ENCODE data around the gene NSMF.

NSMF gene

DNA sequence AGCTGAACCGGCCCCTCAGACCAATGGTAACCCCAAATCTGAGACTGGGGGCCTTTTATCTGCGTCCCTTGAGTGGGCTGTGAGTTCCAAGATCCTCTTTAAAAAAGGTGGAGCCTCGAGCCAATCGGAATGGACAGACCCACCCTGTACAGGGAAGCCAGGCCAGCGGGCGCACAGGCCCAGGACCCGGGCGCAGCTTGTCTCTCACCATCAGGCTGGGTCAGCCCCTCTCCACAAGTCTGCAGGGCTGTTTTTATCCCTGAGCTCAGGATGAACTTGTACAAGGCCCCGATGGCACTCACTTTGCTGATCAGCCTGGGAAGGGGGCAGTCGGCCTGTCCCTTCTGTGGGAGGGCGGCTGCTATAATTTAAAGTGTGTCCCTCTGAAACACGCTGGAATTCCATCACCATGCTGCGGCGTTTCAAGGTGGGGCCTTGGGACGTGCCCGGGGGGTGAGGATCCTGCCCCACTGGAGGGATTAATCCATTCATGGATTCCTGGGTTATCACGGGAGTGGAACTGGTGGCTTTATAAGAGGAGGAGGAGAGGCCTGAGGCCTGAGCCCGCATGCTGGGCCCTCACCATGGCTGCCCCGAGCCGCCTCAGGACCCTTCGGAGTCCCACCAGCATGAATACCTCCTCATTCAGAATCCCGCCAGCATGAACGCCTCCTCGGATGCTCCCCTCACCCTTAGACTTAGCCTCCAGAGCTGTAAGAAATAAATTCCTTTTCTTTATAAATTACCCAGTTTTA, 50.3 kb downstream of the NSMF start:
- H3K27ac Mint-ChIP-seq = peak overlapping the region; percentile 37 to 71 (median 46)
- H3K4me1 Mint-ChIP-seq = peaks cover 10% of the 10 kb centered on the region
- H3K27me3 Mint-ChIP-seq (ENCODE audit: low read depth) = no peaks in the 10 kb centered on the region
- TF ChIP-seq, protein P1, sequence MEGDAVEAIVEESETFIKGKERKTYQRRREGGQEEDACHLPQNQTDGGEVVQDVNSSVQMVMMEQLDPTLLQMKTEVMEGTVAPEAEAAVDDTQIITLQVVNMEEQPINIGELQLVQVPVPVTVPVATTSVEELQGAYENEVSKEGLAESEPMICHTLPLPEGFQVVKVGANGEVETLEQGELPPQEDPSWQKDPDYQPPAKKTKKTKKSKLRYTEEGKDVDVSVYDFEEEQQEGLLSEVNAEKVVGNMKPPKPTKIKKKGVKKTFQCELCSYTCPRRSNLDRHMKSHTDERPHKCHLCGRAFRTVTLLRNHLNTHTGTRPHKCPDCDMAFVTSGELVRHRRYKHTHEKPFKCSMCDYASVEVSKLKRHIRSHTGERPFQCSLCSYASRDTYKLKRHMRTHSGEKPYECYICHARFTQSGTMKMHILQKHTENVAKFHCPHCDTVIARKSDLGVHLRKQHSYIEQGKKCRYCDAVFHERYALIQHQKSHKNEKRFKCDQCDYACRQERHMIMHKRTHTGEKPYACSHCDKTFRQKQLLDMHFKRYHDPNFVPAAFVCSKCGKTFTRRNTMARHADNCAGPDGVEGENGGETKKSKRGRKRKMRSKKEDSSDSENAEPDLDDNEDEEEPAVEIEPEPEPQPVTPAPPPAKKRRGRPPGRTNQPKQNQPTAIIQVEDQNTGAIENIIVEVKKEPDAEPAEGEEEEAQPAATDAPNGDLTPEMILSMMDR (IDR thresholded peaks at IDR 0.05; ENCODE audit: unreplicated experiment in 3 of 3) = no peak
- H3K9me3 Mint-ChIP-seq = no peaks in the 10 kb centered on the region
- no peaks in the 10 kb centered on the region for H3K36me3 Mint-ChIP-seq (ENCODE audit: low read depth)
- no peak overlapping the region for H3K4me3 Mint-ChIP-seq

DNA sequence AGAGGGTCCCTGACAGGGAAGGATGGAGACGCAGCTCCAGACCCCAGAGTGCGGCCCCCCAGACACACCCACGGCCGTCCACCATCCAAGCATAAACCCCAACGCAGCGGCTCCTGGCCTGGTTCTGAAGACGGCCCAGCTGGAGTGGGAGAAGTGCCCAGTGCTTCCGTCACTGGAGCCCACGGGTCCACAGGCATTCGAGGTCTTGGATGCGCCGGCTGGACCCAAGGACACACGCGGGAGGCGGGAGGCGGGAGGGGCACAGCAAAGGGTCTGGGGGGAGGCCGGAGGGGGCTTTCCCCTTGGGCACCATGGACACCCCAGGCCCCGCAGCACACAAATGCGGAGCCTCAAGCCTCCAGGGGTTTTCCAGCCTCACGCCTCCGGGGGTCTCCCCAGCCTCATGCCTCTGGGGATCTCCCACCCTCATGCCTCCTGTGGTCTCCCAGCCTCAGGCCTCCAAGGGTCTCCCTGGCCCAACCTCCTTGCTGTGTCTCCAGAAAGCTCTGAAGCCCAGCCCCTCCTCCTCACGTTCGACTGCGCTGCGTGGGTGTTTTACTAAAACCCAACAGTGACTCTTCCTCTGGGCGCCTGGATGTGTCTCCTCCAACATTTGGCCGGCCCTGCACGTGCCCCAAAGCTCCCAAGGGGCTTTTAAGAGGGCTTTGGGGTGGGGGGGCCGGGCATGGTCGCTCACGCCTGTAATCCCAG, 51.4 kb downstream of the NSMF start:
- H3K27ac Mint-ChIP-seq = no peak overlapping the region
- TF ChIP-seq, protein P1 (IDR thresholded peaks at IDR 0.05; ENCODE audit: unreplicated experiment in 3 of 3) = no peak

DNA sequence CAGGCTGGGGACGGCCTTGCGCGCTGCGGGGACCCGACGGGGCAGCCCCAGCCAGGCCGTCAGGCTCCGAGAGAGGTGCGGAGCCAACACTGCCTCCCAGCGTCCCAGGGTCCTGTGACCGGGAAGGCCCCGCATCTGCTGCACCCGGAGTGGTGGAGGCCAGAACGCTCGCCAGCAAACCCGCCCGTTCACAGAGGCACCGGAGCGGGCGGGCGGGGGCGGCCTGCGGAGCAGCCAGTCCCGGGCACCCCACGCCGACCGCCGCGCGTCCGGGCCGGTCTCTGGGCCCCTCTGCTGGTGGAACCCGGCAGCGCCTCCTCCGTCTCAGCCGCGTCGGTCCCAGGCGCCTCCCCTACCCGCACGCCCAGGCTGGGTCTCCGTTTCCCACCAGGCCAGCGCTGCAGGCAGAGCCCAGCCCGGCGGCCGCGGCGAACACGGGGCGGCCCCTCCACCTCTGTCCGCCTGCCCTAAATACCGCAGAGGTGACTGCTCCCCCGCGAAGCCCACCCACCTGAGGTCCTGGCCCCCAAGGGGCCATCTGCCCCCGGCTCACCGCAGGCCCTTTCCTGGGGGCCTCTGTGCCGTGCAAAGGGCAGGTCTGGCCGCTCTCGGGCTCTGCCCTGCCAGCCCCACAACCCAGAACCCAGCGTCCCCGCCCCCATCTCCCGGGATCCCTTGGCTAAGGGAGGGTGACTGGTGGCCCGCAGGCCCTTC, 52.1 kb downstream of the NSMF start:
- Mint-ChIP-seq H3K4me3 (no peak overlapping the region), H3K27ac (no peak overlapping the region), H3K9me3 (peaks cover 6% of the 10 kb centered on the region), H3K27me3 (ENCODE audit: low read depth) (no peaks in the 10 kb centered on the region), H3K36me3 (ENCODE audit: low read depth) (peaks cover 8% of the 10 kb centered on the region), H3K4me1 (peaks cover 17% of the 10 kb centered on the region)
- TF ChIP-seq, protein P1 (IDR thresholded peaks at IDR 0.05; ENCODE audit: unreplicated experiment in 3 of 3) = peak; percentile 79 to 95 (median 84)

More for the DNA sequence above, 51.4 kb downstream of the NSMF start:
- Mint-ChIP-seq H3K4me3 (peak overlapping the region in 2 of 3 experiments; percentile 28 to 54), H3K9me3 (no peaks in the 10 kb centered on the region), H3K4me1 (peaks cover 11% of the 10 kb centered on the region), H3K27me3 (ENCODE audit: low read depth) (no peaks in the 10 kb centered on the region), H3K36me3 (ENCODE audit: low read depth) (peaks cover under 1% of the 10 kb centered on the region)

DNA sequence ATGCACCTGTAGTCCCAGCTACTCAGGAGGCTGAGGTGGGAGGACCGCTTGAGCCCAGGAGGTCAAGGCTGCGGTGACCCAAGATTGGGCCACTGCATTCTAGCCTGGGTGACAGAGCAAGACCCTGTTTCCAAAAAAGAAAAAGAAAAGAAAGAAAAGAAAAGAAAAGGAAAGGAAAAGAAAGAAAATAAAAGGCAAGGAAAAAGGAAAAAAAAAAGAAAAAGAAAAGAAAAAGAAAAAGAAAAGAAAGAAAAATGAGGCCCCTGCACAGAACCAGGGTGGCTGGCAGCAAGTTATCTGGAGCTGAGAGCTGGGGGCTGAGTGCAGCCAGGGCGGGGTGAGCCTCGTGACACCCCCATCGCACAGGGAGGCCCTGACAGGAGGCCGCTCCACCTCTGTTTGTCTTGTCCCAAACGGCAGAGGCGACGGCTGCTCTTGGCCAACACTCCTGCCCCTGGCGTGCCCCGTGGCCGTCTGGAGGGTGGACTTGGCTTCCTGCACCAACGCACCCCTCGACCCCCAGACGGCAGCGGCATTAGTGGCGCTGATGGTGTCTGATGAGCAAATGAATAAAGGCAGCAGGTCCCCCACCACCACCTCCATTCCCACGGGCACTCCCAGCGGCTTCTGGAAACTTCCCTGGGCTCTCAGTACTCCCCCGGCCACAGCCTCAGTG, 52.9 kb downstream of the NSMF start:
- TF ChIP-seq, protein P1 (IDR thresholded peaks at IDR 0.05; ENCODE audit: unreplicated experiment in 3 of 3) = no peak
- Mint-ChIP-seq H3K27me3 (ENCODE audit: low read depth) (no peaks in the 10 kb centered on the region), H3K4me1 (peaks cover 17% of the 10 kb centered on the region), H3K9me3 (peaks cover 6% of the 10 kb centered on the region), H3K36me3 (ENCODE audit: low read depth) (peaks cover 9% of the 10 kb centered on the region), H3K27ac (no peak overlapping the region), H3K4me3 (peak overlapping the region in 2 of 3 experiments; percentile 14 to 70)

DNA sequence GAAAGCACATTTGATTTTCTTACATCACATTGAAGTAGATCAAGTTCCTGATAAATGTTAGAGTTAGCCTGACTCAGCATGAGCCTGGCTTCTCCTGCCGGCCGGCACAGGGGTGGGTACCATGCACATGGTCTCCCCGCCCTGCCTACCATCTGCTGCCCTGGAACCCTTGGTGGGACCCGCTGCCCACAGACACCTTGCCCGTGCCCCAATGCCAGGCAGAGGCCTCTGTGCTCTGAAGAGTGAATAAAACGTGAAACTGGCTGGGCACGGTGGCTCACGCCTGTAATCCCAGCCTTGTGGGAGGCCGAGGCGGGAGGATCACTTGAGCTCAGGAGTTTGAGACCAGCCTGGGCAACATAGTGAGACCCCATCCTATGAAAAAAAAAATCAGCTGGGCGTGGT, 53.5 kb downstream of the NSMF start:
- no peaks in the 10 kb centered on the region for H3K27me3 Mint-ChIP-seq (ENCODE audit: low read depth)
- peaks cover 9% of the 10 kb centered on the region for H3K36me3 Mint-ChIP-seq (ENCODE audit: low read depth)
- H3K4me1 Mint-ChIP-seq = peaks cover 17% of the 10 kb centered on the region
- TF ChIP-seq, protein P1 (IDR thresholded peaks at IDR 0.05; ENCODE audit: unreplicated experiment in 3 of 3) = no peak
- H3K27ac Mint-ChIP-seq = no peak overlapping the region
- H3K9me3 Mint-ChIP-seq = peaks cover 6% of the 10 kb centered on the region
- peak overlapping the region in 2 of 3 experiments; percentile 23 to 70 for H3K4me3 Mint-ChIP-seq
